ENCODE measurements around the gene RHBDD2.
"Not testable (repeated sequence)": the region's sequence is repeated elsewhere in the genome, so short reads cannot be mapped to it uniquely, and the experiment has no call there.

DNA sequence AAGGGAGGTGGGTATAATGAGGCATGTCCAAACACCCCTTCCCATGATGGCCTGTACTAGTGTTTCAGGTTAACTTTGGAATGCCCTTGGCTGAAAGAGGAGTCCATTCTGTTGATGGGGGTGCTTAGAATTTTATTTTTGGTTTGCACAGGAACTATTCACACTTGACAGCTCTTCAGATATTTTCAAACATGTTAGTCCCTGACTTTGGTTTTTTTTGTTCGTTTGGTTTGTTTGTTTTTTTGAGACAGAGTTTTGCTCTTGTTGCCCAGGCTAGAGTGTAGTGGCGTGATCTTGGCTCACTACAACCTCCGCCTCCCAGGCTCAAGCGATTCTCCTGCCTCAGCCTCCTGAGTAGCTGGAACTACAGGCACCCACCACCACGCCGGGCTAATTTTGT lies 33.7 kb upstream of the RHBDD2 start:
- not testable (repeated sequence) for TF ChIP-seq CTCF (IDR thresholded peaks at IDR 0.05); YY1 (IDR thresholded peaks at IDR 0.05; ENCODE audit: low read depth); REST (IDR thresholded peaks at IDR 0.05; ENCODE audit: low read depth, low read length); RCOR1 (IDR thresholded peaks at IDR 0.05; ENCODE audit: low read length); NFIC (IDR thresholded peaks at IDR 0.05; ENCODE audit: borderline replicate concordance); ELF1 (IDR thresholded peaks at IDR 0.05); TCF12 (IDR thresholded peaks at IDR 0.05); SIN3A (IDR thresholded peaks at IDR 0.05; ENCODE audit: borderline replicate concordance, low read depth, low read length); POLR2AphosphoS5 (IDR thresholded peaks at IDR 0.05; ENCODE audit: low read depth, low read length); FOXM1 (IDR thresholded peaks at IDR 0.05; ENCODE audit: low read depth)
- TF ChIP-seq, protein P1, sequence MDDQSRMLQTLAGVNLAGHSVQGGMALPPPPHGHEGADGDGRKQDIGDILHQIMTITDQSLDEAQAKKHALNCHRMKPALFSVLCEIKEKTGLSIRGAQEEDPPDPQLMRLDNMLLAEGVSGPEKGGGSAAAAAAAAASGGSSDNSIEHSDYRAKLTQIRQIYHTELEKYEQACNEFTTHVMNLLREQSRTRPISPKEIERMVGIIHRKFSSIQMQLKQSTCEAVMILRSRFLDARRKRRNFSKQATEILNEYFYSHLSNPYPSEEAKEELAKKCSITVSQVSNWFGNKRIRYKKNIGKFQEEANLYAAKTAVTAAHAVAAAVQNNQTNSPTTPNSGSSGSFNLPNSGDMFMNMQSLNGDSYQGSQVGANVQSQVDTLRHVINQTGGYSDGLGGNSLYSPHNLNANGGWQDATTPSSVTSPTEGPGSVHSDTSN (IDR thresholded peaks at IDR 0.05): not testable (repeated sequence)
- TF ChIP-seq, protein P2, sequence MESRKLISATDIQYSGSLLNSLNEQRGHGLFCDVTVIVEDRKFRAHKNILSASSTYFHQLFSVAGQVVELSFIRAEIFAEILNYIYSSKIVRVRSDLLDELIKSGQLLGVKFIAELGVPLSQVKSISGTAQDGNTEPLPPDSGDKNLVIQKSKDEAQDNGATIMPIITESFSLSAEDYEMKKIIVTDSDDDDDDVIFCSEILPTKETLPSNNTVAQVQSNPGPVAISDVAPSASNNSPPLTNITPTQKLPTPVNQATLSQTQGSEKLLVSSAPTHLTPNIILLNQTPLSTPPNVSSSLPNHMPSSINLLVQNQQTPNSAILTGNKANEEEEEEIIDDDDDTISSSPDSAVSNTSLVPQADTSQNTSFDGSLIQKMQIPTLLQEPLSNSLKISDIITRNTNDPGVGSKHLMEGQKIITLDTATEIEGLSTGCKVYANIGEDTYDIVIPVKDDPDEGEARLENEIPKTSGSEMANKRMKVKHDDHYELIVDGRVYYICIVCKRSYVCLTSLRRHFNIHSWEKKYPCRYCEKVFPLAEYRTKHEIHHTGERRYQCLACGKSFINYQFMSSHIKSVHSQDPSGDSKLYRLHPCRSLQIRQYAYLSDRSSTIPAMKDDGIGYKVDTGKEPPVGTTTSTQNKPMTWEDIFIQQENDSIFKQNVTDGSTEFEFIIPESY (IDR thresholded peaks at IDR 0.05; ENCODE audit: borderline replicate concordance, low read depth): not testable (repeated sequence)
- TF ChIP-seq, protein P3, sequence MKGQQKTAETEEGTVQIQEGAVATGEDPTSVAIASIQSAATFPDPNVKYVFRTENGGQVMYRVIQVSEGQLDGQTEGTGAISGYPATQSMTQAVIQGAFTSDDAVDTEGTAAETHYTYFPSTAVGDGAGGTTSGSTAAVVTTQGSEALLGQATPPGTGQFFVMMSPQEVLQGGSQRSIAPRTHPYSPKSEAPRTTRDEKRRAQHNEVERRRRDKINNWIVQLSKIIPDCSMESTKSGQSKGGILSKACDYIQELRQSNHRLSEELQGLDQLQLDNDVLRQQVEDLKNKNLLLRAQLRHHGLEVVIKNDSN (IDR thresholded peaks at IDR 0.05; ENCODE audit: borderline replicate concordance, low read depth): not testable (repeated sequence)
